Measurements from ENCODE around the gene GPX2.

DNA sequence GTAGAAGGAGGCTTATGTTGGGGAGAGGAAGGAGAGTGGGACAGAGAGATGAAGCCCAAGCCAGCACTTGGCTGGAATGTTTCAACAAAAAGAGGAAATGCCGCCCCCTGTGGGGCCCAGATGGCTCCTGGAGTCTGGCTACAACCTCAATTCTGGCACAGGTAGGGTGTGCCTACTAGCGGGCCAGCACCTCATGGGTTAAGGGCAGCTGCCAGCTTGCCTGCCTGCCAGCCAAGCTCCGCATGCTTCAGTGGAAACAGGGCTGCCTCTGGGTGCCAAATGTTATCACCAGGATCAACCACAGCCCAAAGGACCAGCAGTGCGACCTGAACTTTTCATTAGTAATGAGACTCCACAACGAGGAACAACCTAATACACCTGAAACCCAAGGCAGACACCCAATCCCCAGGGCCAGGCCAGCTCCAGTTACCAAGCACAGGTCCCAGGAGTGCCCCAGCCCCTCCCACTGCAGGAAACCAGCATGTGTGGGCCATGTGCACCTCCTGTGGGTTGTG, 18.3 kb upstream of the GPX2 start:
- TF ChIP-seq, protein P1, sequence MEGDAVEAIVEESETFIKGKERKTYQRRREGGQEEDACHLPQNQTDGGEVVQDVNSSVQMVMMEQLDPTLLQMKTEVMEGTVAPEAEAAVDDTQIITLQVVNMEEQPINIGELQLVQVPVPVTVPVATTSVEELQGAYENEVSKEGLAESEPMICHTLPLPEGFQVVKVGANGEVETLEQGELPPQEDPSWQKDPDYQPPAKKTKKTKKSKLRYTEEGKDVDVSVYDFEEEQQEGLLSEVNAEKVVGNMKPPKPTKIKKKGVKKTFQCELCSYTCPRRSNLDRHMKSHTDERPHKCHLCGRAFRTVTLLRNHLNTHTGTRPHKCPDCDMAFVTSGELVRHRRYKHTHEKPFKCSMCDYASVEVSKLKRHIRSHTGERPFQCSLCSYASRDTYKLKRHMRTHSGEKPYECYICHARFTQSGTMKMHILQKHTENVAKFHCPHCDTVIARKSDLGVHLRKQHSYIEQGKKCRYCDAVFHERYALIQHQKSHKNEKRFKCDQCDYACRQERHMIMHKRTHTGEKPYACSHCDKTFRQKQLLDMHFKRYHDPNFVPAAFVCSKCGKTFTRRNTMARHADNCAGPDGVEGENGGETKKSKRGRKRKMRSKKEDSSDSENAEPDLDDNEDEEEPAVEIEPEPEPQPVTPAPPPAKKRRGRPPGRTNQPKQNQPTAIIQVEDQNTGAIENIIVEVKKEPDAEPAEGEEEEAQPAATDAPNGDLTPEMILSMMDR (IDR thresholded peaks at IDR 0.05) = peak; percentile 24; the same call in 1 of the 2 replicates
- TF ChIP-seq ZFX (IDR thresholded peaks at IDR 0.05; ENCODE audit: borderline replicate concordance) = no peak

All from 22Rv1 (cell line).